NCI-H1930 (cell line): ENCODE results near the gene LIPF.
"Not testable (repeated sequence)": the region's sequence is repeated elsewhere in the genome, so short reads cannot be mapped to it uniquely, and the experiment has no call there.

Experiments
- DNase-seq, 2 experiments: peaks; one replicate each; lab custom pipeline; 2025; lab: John Stamatoyannopoulos, UW

The LIPF gene

DNA sequence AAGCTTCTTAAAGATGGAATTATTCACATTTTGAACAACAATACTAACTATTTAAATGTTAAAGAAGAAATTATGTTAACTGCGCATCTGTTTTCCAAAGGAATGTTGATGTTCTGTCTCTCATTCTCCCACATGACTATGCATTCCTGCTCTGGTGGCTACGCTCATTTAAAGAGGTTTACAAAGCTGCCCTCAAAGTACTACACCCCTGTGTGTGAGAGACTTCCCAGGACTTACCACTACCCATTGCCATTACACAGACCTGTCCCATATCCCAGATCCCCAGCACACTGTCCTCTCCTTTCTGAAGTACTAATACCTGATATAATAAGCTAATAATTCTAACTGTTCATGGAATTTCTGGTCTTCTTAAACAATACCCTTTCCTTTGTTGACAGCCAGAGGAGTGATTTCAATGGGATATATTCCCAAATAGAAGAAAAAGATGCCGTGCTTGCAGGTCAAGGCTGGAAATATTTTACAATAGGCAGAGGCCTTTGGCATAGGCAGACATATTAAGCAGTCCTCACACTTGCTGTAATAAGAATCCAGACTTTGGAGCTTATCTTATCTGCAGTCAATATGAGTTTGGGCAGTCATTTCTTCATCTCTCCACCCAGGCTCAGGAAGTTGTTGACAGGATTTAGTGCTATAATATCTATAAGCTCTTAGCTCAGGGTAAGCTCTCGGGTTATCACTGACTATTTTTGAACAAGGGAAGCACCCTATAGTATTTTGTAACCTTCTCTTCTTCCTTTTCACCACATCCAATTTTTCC lies 12.2 kb downstream of the LIPF start:
- no peak for DNase-seq

- no peak for DNase-seq
Observed at GRCh38 chr10:88680958-88681357, 16.7 kb downstream of the LIPF start.

- no peak for DNase-seq
Observed at GRCh38 chr10:88682491-88682890, 18.2 kb downstream of the LIPF start.

GRCh38 chr10:88687853-88688467 lies 23.7 kb downstream of the LIPF start:
- no peak for DNase-seq

DNA sequence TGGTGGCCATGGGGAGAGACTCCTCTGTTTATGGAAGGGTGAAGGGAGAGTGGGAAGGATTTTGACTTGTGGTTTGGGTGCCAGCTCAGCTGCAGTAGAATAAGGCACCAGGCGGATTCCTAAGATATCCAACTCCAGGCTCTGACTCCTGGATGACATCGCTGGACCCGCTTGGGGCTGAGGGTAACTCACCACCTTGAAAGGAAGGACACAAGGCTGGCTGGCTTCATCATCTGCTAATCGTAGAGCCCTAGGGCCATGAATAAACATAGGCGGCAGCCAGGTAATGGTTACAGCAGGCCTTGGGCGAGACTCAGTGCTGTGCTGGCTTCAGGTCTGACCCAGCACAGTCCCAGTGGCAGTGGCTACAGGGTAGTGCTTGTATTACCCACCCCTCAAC lies 25.1 kb downstream of the LIPF start:
- DNase-seq: no peak

DNA sequence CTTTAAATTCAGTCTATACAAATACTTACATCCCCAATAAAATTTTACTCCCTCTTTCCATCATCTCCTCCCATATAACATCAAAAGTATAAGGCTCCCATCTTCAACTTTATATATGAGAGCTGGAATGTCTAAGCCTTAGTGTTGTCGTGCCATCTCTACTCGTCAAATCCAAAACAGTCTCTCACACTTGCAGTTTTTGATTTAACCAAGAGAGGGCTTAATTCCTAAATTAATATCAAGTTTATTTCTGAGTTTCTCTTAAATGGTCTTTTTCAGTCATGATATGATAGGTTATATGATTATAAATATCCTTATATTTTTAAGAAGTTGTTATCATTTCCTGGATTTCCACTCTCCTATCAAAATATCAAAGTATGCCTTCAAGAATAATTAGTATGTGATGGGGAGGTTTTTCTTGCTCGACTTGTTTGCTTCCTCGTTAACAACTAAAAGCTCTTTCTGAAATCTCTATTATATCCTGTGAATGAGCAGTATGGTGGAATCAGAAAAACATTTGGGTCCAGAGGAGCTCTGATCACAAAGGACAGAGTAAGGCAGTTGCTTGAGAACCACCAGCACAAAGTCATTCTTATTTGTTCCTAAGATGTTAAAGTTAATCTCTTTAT lies 29.3 kb downstream of the LIPF start:
- DNase-seq: no peak

GRCh38 chr10:88702848-88703597 lies 38.8 kb downstream of the LIPF start:
- DNase-seq: no peak

- no peak for DNase-seq
Observed at GRCh38 chr10:88705958-88706357, 41.7 kb downstream of the LIPF start, which contains the start of gene LIPK. TSS of gene LIPK (plus strand) at chr10:88706249. CDS start at chr10:88724544, 18,295 bp downstream.

DNA sequence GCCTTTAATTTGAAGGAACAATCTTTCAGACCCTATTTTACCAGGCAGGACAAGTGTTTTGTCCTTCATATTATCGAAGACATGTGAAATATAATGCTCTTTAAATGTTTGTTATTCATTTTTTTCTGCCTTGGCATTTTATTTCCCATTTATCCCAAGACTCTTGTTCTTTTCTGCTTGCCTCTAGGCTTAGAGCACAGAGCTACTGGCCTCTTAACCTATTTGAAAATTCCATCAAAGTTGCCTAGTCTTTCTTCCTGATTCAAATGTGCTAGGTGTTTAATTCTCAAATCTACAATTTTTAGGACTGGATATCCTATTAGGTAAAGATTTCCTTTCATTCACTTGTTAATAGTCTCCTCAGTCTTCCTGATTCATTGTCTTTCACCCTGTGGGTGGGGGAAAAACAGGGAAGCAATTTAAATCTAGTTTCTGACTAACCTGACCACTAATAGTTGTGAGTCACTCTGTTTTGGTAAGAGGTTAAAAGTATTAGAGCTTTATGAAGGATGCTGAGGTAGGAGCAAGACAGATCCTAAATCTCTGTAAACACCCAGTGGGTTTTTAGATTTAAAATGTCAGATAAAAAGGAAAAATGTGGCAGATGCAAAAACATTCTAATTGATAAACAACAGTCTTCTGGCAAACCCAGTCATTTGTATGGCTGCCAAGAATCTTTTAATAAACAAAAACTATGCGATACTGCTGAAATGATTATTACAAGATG lies 43.4 kb downstream of the LIPF start:
- DNase-seq: no peak

DNA sequence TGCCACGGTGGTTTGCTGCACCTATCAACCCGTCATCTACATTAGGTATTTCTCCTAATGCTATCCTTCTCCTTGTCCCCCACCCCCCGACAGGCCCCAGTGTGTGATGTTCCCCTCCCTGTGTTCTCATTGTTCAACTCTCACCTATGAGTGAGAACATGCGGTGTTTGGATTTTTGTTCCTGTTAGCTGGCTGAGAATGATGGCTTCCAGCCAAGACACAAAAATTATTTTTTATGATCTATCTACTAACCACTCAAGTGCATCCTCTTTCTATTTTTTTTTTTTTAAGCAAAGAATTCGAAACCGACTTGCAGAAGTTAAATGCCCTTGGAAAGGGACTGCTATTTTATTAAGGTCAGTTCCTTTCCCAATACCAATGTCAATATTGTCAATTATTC lies 45.1 kb downstream of the LIPF start:
- not testable (repeated sequence) for DNase-seq

DNA sequence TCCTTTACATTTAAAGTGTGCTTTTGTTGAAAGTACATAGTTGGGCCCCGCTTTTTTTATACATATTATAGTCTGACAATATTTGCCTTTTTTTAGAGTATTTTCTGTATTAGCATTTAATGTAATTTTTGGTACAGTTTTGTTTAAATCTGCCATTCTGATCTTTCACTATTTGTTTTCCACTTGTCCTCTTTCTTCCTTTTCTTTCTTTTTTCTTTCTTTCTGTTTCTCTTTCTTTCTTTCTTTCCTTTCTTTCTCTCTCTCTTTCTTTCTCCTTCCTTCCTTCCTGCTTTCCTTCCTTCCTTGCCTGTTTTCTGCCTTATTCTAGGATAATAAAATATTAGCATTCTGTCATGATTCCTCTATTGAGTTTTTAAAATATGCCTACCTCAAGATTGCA lies 51.3 kb downstream of the LIPF start:
- no peak for DNase-seq

DNA sequence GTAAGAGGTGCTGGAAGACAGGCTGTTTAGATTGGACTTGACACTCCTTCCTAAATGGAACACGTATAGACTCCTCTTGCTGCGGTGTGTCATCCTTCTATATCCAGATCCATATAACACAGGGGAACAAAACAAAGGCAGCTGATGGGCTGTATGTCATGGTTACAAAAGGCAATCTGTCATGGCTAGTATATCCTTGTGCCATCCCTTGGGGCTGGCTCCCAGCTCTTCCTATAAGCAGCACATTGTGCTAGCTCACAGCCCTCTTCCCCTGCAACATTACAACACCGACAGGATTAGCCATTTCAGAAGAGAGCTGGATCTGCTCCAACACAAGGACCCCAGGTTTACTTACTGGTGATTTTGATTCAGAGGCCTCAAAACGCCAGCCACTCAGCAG lies 57.1 kb downstream of the LIPF start:
- no peak for DNase-seq

DNA sequence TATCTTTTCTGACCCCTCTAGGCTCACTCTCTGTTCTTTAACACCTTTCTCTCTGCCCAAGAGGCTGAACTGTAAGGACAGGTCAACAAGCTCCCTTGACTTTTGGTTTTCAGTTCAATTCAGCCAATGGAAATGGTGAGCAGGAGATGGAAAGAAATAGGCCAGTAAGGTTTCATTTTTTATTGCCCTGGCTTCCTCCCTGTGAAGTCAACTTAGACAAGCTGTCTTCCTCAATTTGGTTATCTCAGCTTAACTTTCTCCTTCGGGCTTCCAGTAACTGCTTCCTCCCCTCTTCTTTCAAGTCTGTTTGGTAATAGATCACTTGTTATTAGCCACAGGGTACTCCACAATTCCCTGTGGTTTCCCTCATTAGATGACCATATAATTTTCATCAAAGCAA lies 61.6 kb downstream of the LIPF start:
- no peak for DNase-seq

DNA sequence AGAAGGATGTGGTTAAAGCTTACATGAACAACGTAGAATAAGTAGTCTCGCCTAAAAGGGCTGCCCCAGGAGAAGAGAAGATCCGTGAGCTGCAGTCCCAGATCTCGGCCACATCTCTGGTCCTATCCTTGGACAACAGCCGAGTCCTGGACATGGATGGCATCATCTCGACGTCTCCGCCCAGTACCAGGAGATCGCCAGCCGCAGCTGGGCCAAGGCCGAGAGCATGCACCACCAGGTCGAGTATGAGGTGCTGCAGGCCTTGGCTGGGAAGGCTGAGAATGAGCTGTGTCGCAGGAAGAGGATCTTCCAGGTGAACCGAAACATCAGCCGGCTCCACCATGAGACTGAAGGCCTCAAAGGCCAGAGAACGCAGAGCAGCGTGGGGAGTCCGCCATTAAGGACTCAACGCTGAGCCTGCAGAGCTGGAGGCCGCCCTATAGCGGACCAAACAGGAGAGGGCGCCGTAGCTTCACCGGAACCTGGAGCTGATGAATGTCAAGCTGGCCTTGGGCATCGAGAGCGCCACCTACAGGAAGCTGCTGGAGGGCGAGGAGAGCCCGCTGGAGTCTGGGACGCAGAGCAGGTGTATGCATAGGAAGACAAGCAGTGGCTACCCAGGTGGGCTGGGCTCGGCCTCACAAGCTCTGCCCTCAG lies 64.0 kb downstream of the LIPF start:
- no peak for DNase-seq
